B cell (primary cell): Measurements from ENCODE around the gene MESD. TPM values are rescaled to one million over a fixed set of nuclear protein-coding genes. Genes with fewer than 3 reads are reported as not detected.

Experiments used
- ATAC-seq: fragments of 200-7000 bp; cut with Tn5 transposase; one replicate; pipeline ENCODE4 v1.10.0; 2021; ENCODE audit warnings: low read depth, mild to moderate bottlenecking, moderate number of reproducible peaks, moderate library complexity
- CTCF ChIA-PET: fragments of 350-600 bp; sonication (Branson Sonifier 250); formaldehyde crosslinking; loops from one replicate; lab custom pipeline; 2021; ENCODE audit warnings: antibody characterized with exemption, inconsistent platforms; lab: Charles Lee
- POLR2A ChIA-PET: fragments of 350-600 bp; sonication (Branson Sonifier 250); formaldehyde crosslinking; loops from one replicate; lab custom pipeline; 2021; ENCODE audit warnings: antibody characterized with exemption; lab: Charles Lee
- DNase-seq: peaks from one replicate; pipeline ENCODE4 v3.0.0; 2013
- H2AFZ ChIP-seq: 2 replicates; pipeline ENCODE4 v1.6.1; 2012; ENCODE audit warnings: mild to moderate bottlenecking, low read depth, low read length; ENCODE audit not compliant: insufficient read depth, poor library complexity, severe bottlenecking
- H3K27ac ChIP-seq, 2 donors: 1 replicate in 1 of 2; 2 replicates in 1 of 2; pipeline ENCODE4 v1.5.1; 2012 to 2013; ENCODE audit warnings: low read length in 2 of 2, mild to moderate bottlenecking in 2 of 2, moderate library complexity in 1 of 2
- H3K27me3 ChIP-seq, 4 experiments: fragments of 200-600 bp in 1 of 4; sonication (generic) in 1 of 4; replicated peaks in 1 of 4; 1 replicate in 2 of 4; 2 replicates in 2 of 4; pipeline versions ENCODE4 v1.6.1 to v1.7.0; 2013 to 2016; ENCODE audit warnings: low read length in 3 of 4, mild to moderate bottlenecking in 2 of 4, mixed read lengths in 1 of 4, moderate library complexity in 1 of 4; ENCODE audit not compliant: insufficient read depth in 4 of 4, control insufficient read depth in 3 of 4; ENCODE audit errors: control extremely low read depth in 1 of 4
- H3K36me3 ChIP-seq, 2 experiments: replicated peaks in 1 of 2; 1 replicate in 1 of 2; 2 replicates in 1 of 2; pipeline versions ENCODE4 v1.6.1 to v1.7.1; 2013; ENCODE audit warnings: low read length in 1 of 2; ENCODE audit not compliant: insufficient read depth in 2 of 2, control insufficient read depth in 1 of 2; ENCODE audit errors: control extremely low read depth in 1 of 2, extremely low read depth in 1 of 2
- H3K4me1 ChIP-seq, 2 donors: fragments of 200-600 bp in 1 of 2; sonication (generic) in 1 of 2; 1 replicate in 1 of 2; 2 replicates in 1 of 2; pipeline versions ENCODE4 v1.5.1 to v1.6.1; 2013 to 2017; ENCODE audit warnings: low read length in 2 of 2; ENCODE audit not compliant: control insufficient read depth in 2 of 2, insufficient read depth in 2 of 2
- H3K4me2 ChIP-seq: replicated peaks from 2 replicates; pipeline ENCODE3; 2012; ENCODE audit warnings: mild to moderate bottlenecking, low read depth, low read length; ENCODE audit not compliant: poor library complexity, severe bottlenecking
- H3K4me3 ChIP-seq, 5 experiments: fragments of 200-600 bp in 1 of 5; sonication (generic) in 1 of 5; 1 replicate in 3 of 5; 2 replicates in 2 of 5; pipeline versions ENCODE4 v1.5.1 to v1.7.0; 2011 to 2016; ENCODE audit warnings: low read length in 4 of 5, mild to moderate bottlenecking in 4 of 5, low read depth in 2 of 5, control low read depth in 1 of 5, moderate library complexity in 1 of 5; ENCODE audit not compliant: insufficient read depth in 1 of 5; ENCODE audit errors: control extremely low read depth in 1 of 5, extremely low read depth in 1 of 5
- H3K79me2 ChIP-seq: fragments of 200-600 bp; sonication (generic); one replicate; pipeline ENCODE4 v1.6.0; 2016; ENCODE audit warnings: low read length; ENCODE audit not compliant: control insufficient read depth, insufficient read depth
- H3K9ac ChIP-seq: fragments of 200-600 bp; sonication (generic); 2 replicates; pipeline ENCODE4 v1.6.1; 2017; ENCODE audit warnings: mild to moderate bottlenecking, low read length, moderate library complexity
- H3K9me3 ChIP-seq, 3 donors: one replicate each; pipeline versions ENCODE4 v1.6.1 to v1.7.1; 2013; ENCODE audit warnings: low read length in 2 of 3; ENCODE audit not compliant: control insufficient read depth in 2 of 3, insufficient read depth in 1 of 3; ENCODE audit errors: control extremely low read depth in 1 of 3
- H4K20me1 ChIP-seq: 2 replicates; pipeline ENCODE4 v1.6.0; 2012; ENCODE audit warnings: mild to moderate bottlenecking, low read length; ENCODE audit not compliant: insufficient read depth, control insufficient read depth, poor library complexity, severe bottlenecking
- H3K27ac Mint-ChIP-seq: one replicate; pipeline ENCODE4 v1.8.0; 2021; ENCODE audit warnings: mixed read lengths
- H3K27me3 Mint-ChIP-seq: one replicate; pipeline ENCODE4 v1.8.0; 2021; ENCODE audit warnings: mixed read lengths
- H3K4me1 Mint-ChIP-seq: one replicate; pipeline ENCODE4 v1.8.0; 2021; ENCODE audit warnings: mixed read lengths
- H3K4me3 Mint-ChIP-seq: one replicate; pipeline ENCODE4 v1.8.0; 2021; ENCODE audit warnings: mixed read lengths
- H3K9me3 Mint-ChIP-seq: one replicate; pipeline ENCODE4 v1.8.0; 2022; ENCODE audit warnings: mixed read lengths; ENCODE audit not compliant: insufficient read depth
- CTCF ChIP-seq: fragments of 200-600 bp; IDR thresholded peaks from one replicate; pipeline ENCODE4 v1.8.0; 2022; ENCODE audit warnings: antibody characterized with exemption, mild to moderate bottlenecking
- EZH2 ChIP-seq: IDR thresholded peaks from 2 replicates; pipeline ENCODE4 v1.6.1; 2012; ENCODE audit warnings: borderline replicate concordance, low read depth, mild to moderate bottlenecking, moderate library complexity, low read length; ENCODE audit not compliant: insufficient read depth, poor library complexity, severe bottlenecking
- WGBS: methylation state at CpG from one replicate; pipeline ENCODE4 v1.1.5; 2013; ENCODE audit warnings: missing lambda C conversion rate; ENCODE audit not compliant: insufficient coverage; 5-methylcytosine and 5-hydroxymethylcytosine counted together
- intact Hi-C: fragments of 100-400 bp; cut with micrococcal nuclease; formaldehyde crosslinking; loops from one replicate; pipeline ENCODE4 v1.10.0; 2022
- polyA plus RNA-seq: library from polyadenylated mRNA; depleted of rRNA; stranded (reverse); fragments of >200 nt; gene quantifications from 2 replicates; pipeline ENCODE4 v1.2.3, GENCODE V29; 2012
- total RNA-seq, 2 donors: library from RNA; stranded (reverse); fragments of 120-200 nt in 1 of 2; gene quantifications; 1 replicate in 1 of 2; 2 replicates in 1 of 2; pipeline versions ENCODE4 v1.2.3 to v1.2.4, GENCODE V29; 2013 to 2022

Gene MESD
- total and polyA plus RNA-seq, 2 donors (not counting 1 experiment from before 2014, with no cell fraction given): 7.9 to 35.3 TPM

- Histone ChIP-seq H3K27ac (peak overlapping the region; percentile 23 to 44), H4K20me1 (peaks cover 12% of the 10 kb centered on the region), H3K4me3 (no peak overlapping the region), H3K36me3 (peaks cover 0 to 2% of the 10 kb centered on the region in 2 experiments), H3K4me2 (no peak overlapping the region), H3K9me3 (peaks cover 0 to 3% (median 2%) of the 10 kb centered on the region in 3 donors), H2AFZ (peak overlapping the region; percentile 24), H3K9ac (no peak overlapping the region), H3K27me3 (no peaks in the 10 kb centered on the region), H3K79me2 (peaks cover 15% of the 10 kb centered on the region), H3K4me1 (peaks cover 22 to 32% of the 10 kb centered on the region in 2 donors)
- intact Hi-C loops: loop anchor here (10.0 kb wide), 1 partner anchor 303 kb away; the partner anchor contains the start of gene ABHD17C
- Mint-ChIP-seq H3K27ac (peak overlapping the region; percentile 86), H3K27me3 (no peaks in the 10 kb centered on the region), H3K9me3 (no peaks in the 10 kb centered on the region), H3K4me1 (peaks cover 22% of the 10 kb centered on the region), H3K4me3 (no peak overlapping the region)
- TF ChIP-seq CTCF (no peak), EZH2 (no peak)
- ATAC-seq: no peak
- peak; percentile 49 for DNase-seq
- ChIA-PET CTCF (interaction anchor here (2.1 kb wide), 1 partner anchor 268 kb away, joined by 9 read pairs; no protein-coding TSS in a partner anchor), POLR2A (interaction anchor here (0.6 kb wide), 1 partner anchor 8 kb away, joined by 5 read pairs; no protein-coding TSS in a partner anchor)
- no CpG with 5 or more reads among the region's 1 CpG for WGBS
Measured at GRCh38 chr15:80998251-80998650, 8.6 kb upstream of the MESD start.

GRCh38 chr15:80997692-80998091 is 8.1 kb upstream of the MESD start:
- Histone ChIP-seq H3K4me1 (peaks cover 17 to 26% of the 10 kb centered on the region in 2 donors), H3K4me2 (no peak overlapping the region), H3K27ac (no peak overlapping the region), H3K9me3 (peaks cover 0 to 3% (median 2%) of the 10 kb centered on the region in 3 donors), H2AFZ (no peak overlapping the region), H3K9ac (no peak overlapping the region), H3K27me3 (no peaks in the 10 kb centered on the region), H3K36me3 (no peaks in the 10 kb centered on the region), H3K79me2 (peaks cover 9% of the 10 kb centered on the region), H4K20me1 (peaks cover 7% of the 10 kb centered on the region), H3K4me3 (no peak overlapping the region)
- no peaks in the 10 kb centered on the region for H3K27me3 Mint-ChIP-seq
- DNase-seq (no peak), ATAC-seq (no peak)
- no CpG with 5 or more reads among the region's 1 CpG for WGBS
- H3K9me3 Mint-ChIP-seq: no peaks in the 10 kb centered on the region
- ChIA-PET POLR2A (interaction anchor here (0.6 kb wide), 1 partner anchor 8 kb away, joined by 5 read pairs; no protein-coding TSS in a partner anchor), CTCF (interaction anchor here (0.7 to 2.1 kb wide), 2 partner anchors 111 to 268 kb away, joined by 3 to 9 read pairs; no protein-coding TSS in a partner anchor)
- H3K27ac Mint-ChIP-seq: no peak overlapping the region
- no peak for TF ChIP-seq EZH2
- no peak for TF ChIP-seq CTCF
- no peak overlapping the region for H3K4me3 Mint-ChIP-seq
- intact Hi-C loops: loop anchor here (10.0 kb wide), 1 partner anchor 303 kb away; the partner anchor contains the start of gene ABHD17C
- H3K4me1 Mint-ChIP-seq: peaks cover 18% of the 10 kb centered on the region
